ENCODE results near the gene PACRG. TPM values are rescaled to one million over a fixed set of nuclear protein-coding genes. Genes with fewer than 3 reads are reported as not detected.
A peak's percentile ranks its signal among the peaks of the same experiment; 100 is the strongest.

PACRG gene
- total and polyA plus RNA-seq, 2 of the 8 experiments (the other 6 are each of a cell fraction or from before 2014, with no cell fraction given), result 0.44 to 0.54 TPM

DNA sequence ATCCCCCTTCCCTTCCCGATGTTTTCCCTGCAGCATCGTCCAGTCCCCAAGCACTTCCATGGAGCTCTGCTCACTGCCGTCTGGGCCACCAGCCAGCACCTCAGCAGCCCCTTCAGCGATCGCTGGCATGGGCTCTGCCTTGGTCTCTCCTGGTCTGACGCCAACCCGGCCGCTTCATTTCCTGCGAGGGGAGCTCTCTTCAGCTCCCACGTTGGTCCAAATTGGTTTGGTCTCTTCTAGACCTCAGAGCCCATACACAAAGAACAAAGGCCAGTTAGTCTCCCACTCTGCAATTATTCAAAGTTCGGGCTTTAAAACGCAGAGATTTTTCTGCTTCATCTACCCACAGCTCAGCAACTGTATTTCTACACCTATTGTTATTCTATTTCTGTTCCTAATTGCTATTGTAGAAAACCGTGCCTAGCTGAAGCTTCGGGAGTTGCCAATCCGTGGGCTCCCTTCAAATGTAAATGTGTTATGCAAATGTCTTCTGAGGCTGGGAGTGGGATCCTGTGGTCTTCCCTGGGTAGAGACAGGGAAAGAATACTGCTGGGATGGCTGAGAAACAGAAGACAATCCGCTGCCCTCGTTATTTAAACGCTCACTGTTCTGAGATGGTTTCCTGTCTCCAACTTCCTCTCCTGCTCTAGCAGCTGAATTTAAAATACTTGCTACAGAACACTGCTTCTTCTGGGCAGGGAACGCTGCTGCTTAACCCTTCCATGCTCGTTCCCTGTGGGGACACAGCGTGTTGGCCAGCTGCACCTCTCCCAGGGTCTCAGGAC, 532.5 kb downstream of the PACRG start (continued):
- TF ChIP-seq POLR2A (IDR thresholded peaks at IDR 0.05; ENCODE audit: control extremely low read depth in 1 of 2, low read depth in 2 of 2, low read length in 2 of 2), result 0 out of 3 replicates have a peak, but pooled peaks of 1 of the 2 experiments have one; percentile 27
- no peak for TF ChIP-seq BCL11A (IDR thresholded peaks at IDR 0.05; ENCODE audit: low read depth in 2 of 2, low read length in 2 of 2)
- TF ChIP-seq BACH1 (IDR thresholded peaks at IDR 0.05; ENCODE audit: low read length), result peak; percentile 5; the same call in 1 of the 2 replicates
- TF ChIP-seq, protein P1, sequence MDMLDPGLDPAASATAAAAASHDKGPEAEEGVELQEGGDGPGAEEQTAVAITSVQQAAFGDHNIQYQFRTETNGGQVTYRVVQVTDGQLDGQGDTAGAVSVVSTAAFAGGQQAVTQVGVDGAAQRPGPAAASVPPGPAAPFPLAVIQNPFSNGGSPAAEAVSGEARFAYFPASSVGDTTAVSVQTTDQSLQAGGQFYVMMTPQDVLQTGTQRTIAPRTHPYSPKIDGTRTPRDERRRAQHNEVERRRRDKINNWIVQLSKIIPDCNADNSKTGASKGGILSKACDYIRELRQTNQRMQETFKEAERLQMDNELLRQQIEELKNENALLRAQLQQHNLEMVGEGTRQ (IDR thresholded peaks at IDR 0.05; ENCODE audit: low read length), result no peak
- peak; percentile 95 for TF ChIP-seq POU5F1 (IDR thresholded peaks at IDR 0.05; ENCODE audit: low read depth, low read length)
- TF ChIP-seq TEAD4 (IDR thresholded peaks at IDR 0.05; ENCODE audit: low read depth, low read length), result no peak
- no peak for TF ChIP-seq RFX5 (IDR thresholded peaks at IDR 0.05; ENCODE audit: borderline replicate concordance, low read depth, low read length)
- TF ChIP-seq RAD21 (IDR thresholded peaks at IDR 0.05 in 1 of 2, conservative IDR thresholded peaks at IDR 0.05 in 1 of 2; ENCODE audit: low read depth in 2 of 2, low read length in 2 of 2), result no peak; a peak in 1 of 4 replicates
- peak; percentile 48; the same call in 1 of the 2 replicates for TF ChIP-seq JUND (IDR thresholded peaks at IDR 0.05; ENCODE audit: low read length)
- TF ChIP-seq ASH2L (IDR thresholded peaks at IDR 0.05; ENCODE audit: low read length), result peak; percentile 68
- 0 out of 2 replicates have a peak, but pooled peaks have one; percentile 70 for TF ChIP-seq RBBP5 (IDR thresholded peaks at IDR 0.05; ENCODE audit: borderline replicate concordance, low read depth, low read length)
- TF ChIP-seq SIN3A (conservative IDR thresholded peaks at IDR 0.05 in 1 of 2, IDR thresholded peaks at IDR 0.05 in 1 of 2; ENCODE audit: low read depth in 1 of 2, low read length in 2 of 2), result no peak
- TF ChIP-seq YY1 (IDR thresholded peaks at IDR 0.05; ENCODE audit: low read depth, low read length), result no peak
- peak; percentile 84 to 93; a peak in 2 of 4 replicates for TF ChIP-seq HDAC2 (IDR thresholded peaks at IDR 0.05; ENCODE audit: borderline replicate concordance in 1 of 2, low read depth in 2 of 2, low read length in 2 of 2)
- TF ChIP-seq TCF12 (IDR thresholded peaks at IDR 0.05; ENCODE audit: low read depth, low read length), result no peak
- TF ChIP-seq SP4 (IDR thresholded peaks at IDR 0.05; ENCODE audit: low read length), result 0 out of 2 replicates have a peak, but pooled peaks have one; percentile 63
- TF ChIP-seq, protein P2, sequence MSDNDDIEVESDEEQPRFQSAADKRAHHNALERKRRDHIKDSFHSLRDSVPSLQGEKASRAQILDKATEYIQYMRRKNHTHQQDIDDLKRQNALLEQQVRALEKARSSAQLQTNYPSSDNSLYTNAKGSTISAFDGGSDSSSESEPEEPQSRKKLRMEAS (IDR thresholded peaks at IDR 0.05), result no peak; the same call in 1 of the 2 replicates
